PC-9 (cell line): Measurements from ENCODE around the gene EVC2.

Experiments used
- EZH2 ChIP-seq: fragments of 200-600 bp; sonication (generic); IDR thresholded peaks from 2 replicates; pipeline ENCODE4 v1.8.0; 2017; ENCODE audit warnings: antibody characterized with exemption, low read depth
- TF ChIP-seq, protein P1 (sequence below): fragments of 200-600 bp; sonication (generic); conservative IDR thresholded peaks from 2 replicates; pipeline ENCODE4 v1.6.1; 2017; ENCODE audit warnings: mixed run types, antibody characterized with exemption, mild to moderate bottlenecking, moderate library complexity

DNA sequence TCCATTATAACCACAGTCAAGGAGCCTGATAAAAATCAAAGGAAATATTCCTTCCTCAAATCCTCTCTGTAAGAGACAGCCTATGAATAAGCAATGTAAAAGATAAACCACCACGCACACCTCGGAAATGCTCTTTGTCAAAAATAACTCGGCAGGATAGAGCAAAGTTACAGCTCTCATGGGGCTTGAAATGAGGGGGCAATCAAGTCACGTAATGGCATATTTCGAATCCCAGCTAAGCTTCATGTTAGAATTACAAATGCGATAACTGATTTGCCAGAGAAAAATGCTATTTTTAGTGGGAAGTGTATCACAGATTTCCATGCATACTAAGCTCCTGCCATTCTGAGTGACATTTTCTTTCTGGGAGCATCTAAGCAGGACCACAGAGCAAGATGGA is 49.4 kb downstream of the EVC2 start:
- TF ChIP-seq, protein P1, sequence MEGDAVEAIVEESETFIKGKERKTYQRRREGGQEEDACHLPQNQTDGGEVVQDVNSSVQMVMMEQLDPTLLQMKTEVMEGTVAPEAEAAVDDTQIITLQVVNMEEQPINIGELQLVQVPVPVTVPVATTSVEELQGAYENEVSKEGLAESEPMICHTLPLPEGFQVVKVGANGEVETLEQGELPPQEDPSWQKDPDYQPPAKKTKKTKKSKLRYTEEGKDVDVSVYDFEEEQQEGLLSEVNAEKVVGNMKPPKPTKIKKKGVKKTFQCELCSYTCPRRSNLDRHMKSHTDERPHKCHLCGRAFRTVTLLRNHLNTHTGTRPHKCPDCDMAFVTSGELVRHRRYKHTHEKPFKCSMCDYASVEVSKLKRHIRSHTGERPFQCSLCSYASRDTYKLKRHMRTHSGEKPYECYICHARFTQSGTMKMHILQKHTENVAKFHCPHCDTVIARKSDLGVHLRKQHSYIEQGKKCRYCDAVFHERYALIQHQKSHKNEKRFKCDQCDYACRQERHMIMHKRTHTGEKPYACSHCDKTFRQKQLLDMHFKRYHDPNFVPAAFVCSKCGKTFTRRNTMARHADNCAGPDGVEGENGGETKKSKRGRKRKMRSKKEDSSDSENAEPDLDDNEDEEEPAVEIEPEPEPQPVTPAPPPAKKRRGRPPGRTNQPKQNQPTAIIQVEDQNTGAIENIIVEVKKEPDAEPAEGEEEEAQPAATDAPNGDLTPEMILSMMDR = no peak
- TF ChIP-seq EZH2 = no peak
